Measurements from ENCODE around the gene TOLLIP. TPM values are rescaled to one million over a fixed set of nuclear protein-coding genes. Genes with fewer than 3 reads are reported as not detected.
A peak's percentile ranks its signal among the peaks of the same experiment; 100 is the strongest.

TOLLIP gene
- total RNA-seq, 1 experiment from 2014 or later: 78.3 TPM

GRCh38 chr11:1239596-1240205, 69.7 kb downstream of the TOLLIP start:
- Mint-ChIP-seq H3K9me3 (ENCODE audit: unreplicated experiment) (no peaks in the 10 kb centered on the region), H3K27me3 (ENCODE audit: insufficient read depth, unreplicated experiment) (peaks cover 11% of the 10 kb centered on the region), H3K36me3 (ENCODE audit: insufficient read depth, unreplicated experiment) (no peaks in the 10 kb centered on the region), H3K27ac (ENCODE audit: unreplicated experiment) (no peak overlapping the region), H3K4me1 (ENCODE audit: low read depth, unreplicated experiment) (no peaks in the 10 kb centered on the region), H3K4me3 (ENCODE audit: unreplicated experiment) (no peak overlapping the region)
- TF ChIP-seq CTCF (IDR thresholded peaks at IDR 0.05; ENCODE audit: insufficient read depth in 1 of 2, low read depth in 1 of 2, low read length in 1 of 2, severe bottlenecking in 1 of 2, unreplicated experiment in 1 of 2): no peak
- H3K4me1 ChIP-seq: no peaks in the 10 kb centered on the region
- no peaks in the 10 kb centered on the region for H3K9me3 ChIP-seq
- no peak overlapping the region for H3K4me3 ChIP-seq (ENCODE audit: low read depth, low read length)
- ChIA-PET POLR2A (interaction anchor here (0.6 kb wide), 1 partner anchor 23 kb away, joined by 3 read pairs; no protein-coding TSS in a partner anchor), CTCF (no interaction called here)
- no peaks in the 10 kb centered on the region for H3K36me3 ChIP-seq (ENCODE audit: control insufficient read depth, insufficient read depth, low read length)
- BruUV-seq (replicated peaks): no TSS peak
- no peaks in the 10 kb centered on the region for H3K27me3 ChIP-seq (replicated peaks; ENCODE audit: control insufficient read depth, insufficient read depth, low read length)
- intact Hi-C loops (cut with micrococcal nuclease; ENCODE audit: unreplicated experiment): loop anchor here (10.0 kb wide), 1 partner anchor 125 kb away; no protein-coding TSS in a partner anchor
- no peak for DNase-seq

GRCh38 chr11:1238767-1239595, 70.5 kb downstream of the TOLLIP start:
- Mint-ChIP-seq H3K27ac (ENCODE audit: unreplicated experiment) (no peak overlapping the region), H3K4me1 (ENCODE audit: low read depth, unreplicated experiment) (no peaks in the 10 kb centered on the region), H3K4me3 (ENCODE audit: unreplicated experiment) (no peak overlapping the region), H3K36me3 (ENCODE audit: insufficient read depth, unreplicated experiment) (no peaks in the 10 kb centered on the region), H3K27me3 (ENCODE audit: insufficient read depth, unreplicated experiment) (peaks cover 11% of the 10 kb centered on the region), H3K9me3 (ENCODE audit: unreplicated experiment) (no peaks in the 10 kb centered on the region)
- Histone ChIP-seq H3K4me1 (no peaks in the 10 kb centered on the region), H3K36me3 (ENCODE audit: control insufficient read depth, insufficient read depth, low read length) (no peaks in the 10 kb centered on the region), H3K9me3 (no peaks in the 10 kb centered on the region), H3K4me3 (ENCODE audit: low read depth, low read length) (no peak overlapping the region), H3K27me3 (replicated peaks; ENCODE audit: control insufficient read depth, insufficient read depth, low read length) (no peaks in the 10 kb centered on the region)
- TF ChIP-seq CTCF (IDR thresholded peaks at IDR 0.05; ENCODE audit: insufficient read depth in 1 of 2, low read depth in 1 of 2, low read length in 1 of 2, severe bottlenecking in 1 of 2, unreplicated experiment in 1 of 2): no peak
- ChIA-PET POLR2A (no interaction called here), CTCF (no interaction called here)
- BruUV-seq (replicated peaks): no TSS peak
- intact Hi-C loops (cut with micrococcal nuclease; ENCODE audit: unreplicated experiment): loop anchor here (10.0 kb wide), 1 partner anchor 124 kb away; no protein-coding TSS in a partner anchor
- DNase-seq: peak; percentile 84 to 87

- no peak for TF ChIP-seq CTCF (IDR thresholded peaks at IDR 0.05; ENCODE audit: insufficient read depth in 1 of 2, low read depth in 1 of 2, low read length in 1 of 2, severe bottlenecking in 1 of 2, unreplicated experiment in 1 of 2)
- H3K27me3 ChIP-seq (replicated peaks; ENCODE audit: control insufficient read depth, insufficient read depth, low read length): no peaks in the 10 kb centered on the region
- H3K36me3 ChIP-seq (ENCODE audit: control insufficient read depth, insufficient read depth, low read length): no peaks in the 10 kb centered on the region
- H3K9me3 Mint-ChIP-seq (ENCODE audit: unreplicated experiment): no peaks in the 10 kb centered on the region
- DNase-seq: no peak
- BruUV-seq (replicated peaks): no TSS peak
- intact Hi-C loops (cut with micrococcal nuclease; ENCODE audit: unreplicated experiment): loop anchor here (10.0 kb wide), 1 partner anchor 123 kb away; no protein-coding TSS in a partner anchor
- H3K36me3 Mint-ChIP-seq (ENCODE audit: insufficient read depth, unreplicated experiment): no peaks in the 10 kb centered on the region
- ChIA-PET POLR2A (no interaction called here), CTCF (no interaction called here)
- no peaks in the 10 kb centered on the region for H3K4me1 ChIP-seq
- H3K27ac Mint-ChIP-seq (ENCODE audit: unreplicated experiment): no peak overlapping the region
- peaks cover 11% of the 10 kb centered on the region for H3K27me3 Mint-ChIP-seq (ENCODE audit: insufficient read depth, unreplicated experiment)
- no peak overlapping the region for H3K4me3 ChIP-seq (ENCODE audit: low read depth, low read length)
- no peak overlapping the region for H3K4me3 Mint-ChIP-seq (ENCODE audit: unreplicated experiment)
- no peaks in the 10 kb centered on the region for H3K9me3 ChIP-seq
- H3K4me1 Mint-ChIP-seq (ENCODE audit: low read depth, unreplicated experiment): no peaks in the 10 kb centered on the region
These were observed 71.6 kb downstream of the TOLLIP start for GRCh38 chr11:1237851-1238250.

Data from Caco-2 (cell line).